Natural killer cell treated with Interleukin-12 subunit alpha and Interleukin-12 subunit beta and Interleukin-15 and Interleukin-18, amount 100 ng/mL, for 72 hours (primary cell): ENCODE measurements around the gene PNMT. TPM values are rescaled to one million over a fixed set of nuclear protein-coding genes. Genes with fewer than 3 reads are reported as not detected.

Experiments used
- ATAC-seq, 2 donors: fragments of 150-1000 bp; cut with Tn5 transposase in 1 of 2; sonication (Bioruptor Pico), chemical (Tn5 transposase) in 1 of 2; 2 replicates each; pipeline ENCODE4 v1.10.0; 2021
- DNase-seq: peaks from one replicate; pipeline ENCODE4 v3.0.0; 2022; ENCODE audit warnings: low spot score
- H3K27ac Mint-ChIP-seq, 2 donors: 1 replicate in 1 of 2; 2 replicates in 1 of 2; pipeline ENCODE4 v1.8.0; 2022; ENCODE audit warnings: mixed read lengths in 2 of 2, mild to moderate bottlenecking in 1 of 2, moderate library complexity in 1 of 2
- H3K27me3 Mint-ChIP-seq, 2 donors: 1 replicate in 1 of 2; 2 replicates in 1 of 2; pipeline ENCODE4 v1.8.0; 2022; ENCODE audit warnings: mixed read lengths in 2 of 2
- H3K36me3 Mint-ChIP-seq: one replicate; pipeline ENCODE4 v1.8.0; 2022; ENCODE audit warnings: mixed read lengths
- H3K4me1 Mint-ChIP-seq, 2 donors: 1 replicate in 1 of 2; 2 replicates in 1 of 2; pipeline ENCODE4 v1.8.0; 2022; ENCODE audit warnings: low read depth in 2 of 2, mixed read lengths in 2 of 2, mild to moderate bottlenecking in 1 of 2
- H3K4me3 Mint-ChIP-seq: one replicate; pipeline ENCODE4 v1.8.0; 2022; ENCODE audit warnings: mixed read lengths
- H3K9me3 Mint-ChIP-seq: 2 replicates; pipeline ENCODE4 v1.8.0; 2022; ENCODE audit warnings: mixed read lengths
- total RNA-seq, 2 donors: library from RNA; stranded (reverse); gene quantifications; one replicate each; pipeline ENCODE4 v1.2.3, GENCODE V29; 2022

Gene PNMT
- total RNA-seq, 2 donors from 2014 or later = not detected

GRCh38 chr17:39716073-39716818 is 48.0 kb downstream of the PNMT start:
- Mint-ChIP-seq H3K4me3 (no peak overlapping the region), H3K36me3 (no peaks in the 10 kb centered on the region), H3K9me3 (no peaks in the 10 kb centered on the region), H3K27me3 (no peaks in the 10 kb centered on the region), H3K4me1 (peaks cover 9 to 11% of the 10 kb centered on the region in 2 donors), H3K27ac (no peak overlapping the region)
- ATAC-seq = no peak
- DNase-seq = no peak

GRCh38 chr17:39716879-39717536 is 48.8 kb downstream of the PNMT start:
- Mint-ChIP-seq H3K27me3 (no peaks in the 10 kb centered on the region), H3K9me3 (no peaks in the 10 kb centered on the region), H3K36me3 (no peaks in the 10 kb centered on the region), H3K27ac (no peak overlapping the region), H3K4me1 (peaks cover 4 to 5% of the 10 kb centered on the region in 2 donors), H3K4me3 (no peak overlapping the region)
- no peak for DNase-seq
- no peak for ATAC-seq

GRCh38 chr17:39717660-39718059 is 49.4 kb downstream of the PNMT start:
- H3K27me3 Mint-ChIP-seq = no peaks in the 10 kb centered on the region
- ATAC-seq = no peak
- no peak overlapping the region for H3K4me3 Mint-ChIP-seq
- peaks cover 4 to 5% of the 10 kb centered on the region in 2 donors for H3K4me1 Mint-ChIP-seq
- no peak for DNase-seq
- H3K27ac Mint-ChIP-seq = no peak overlapping the region
- no peaks in the 10 kb centered on the region for H3K9me3 Mint-ChIP-seq
- H3K36me3 Mint-ChIP-seq = no peaks in the 10 kb centered on the region

GRCh38 chr17:39719563-39720355 is 51.5 kb downstream of the PNMT start:
- no peaks in the 10 kb centered on the region for H3K27me3 Mint-ChIP-seq
- no peaks in the 10 kb centered on the region for H3K36me3 Mint-ChIP-seq
- ATAC-seq = no peak
- no peak overlapping the region for H3K4me3 Mint-ChIP-seq
- H3K9me3 Mint-ChIP-seq = no peaks in the 10 kb centered on the region
- peaks cover 4 to 5% of the 10 kb centered on the region in 2 donors for H3K4me1 Mint-ChIP-seq
- no peak for DNase-seq
- H3K27ac Mint-ChIP-seq = peak overlapping the region in 1 of 2 donors; percentile 14

Other genes starting within 250 kb of the PNMT start
- 10 to 100 TPM; 66.1 to 67.2 TPM for gene MED1, start 217.2 kb upstream of the PNMT start, total RNA-seq
- gene CDK12, start 207.0 kb upstream of the PNMT start, total RNA-seq = 100 to 1,000 TPM in 1 of 2 donors, 10 to 100 TPM in 1; 88.5 to 133 TPM
- not detected for gene NEUROD2, start 60.5 kb upstream of the PNMT start, total RNA-seq
- gene PPP1R1B, start 41.5 kb upstream of the PNMT start, total RNA-seq = not detected
- 100 to 1,000 TPM in 1 of 2 donors, 10 to 100 TPM in 1; 97.9 to 139 TPM for gene STARD3, start 31.3 kb upstream of the PNMT start, total RNA-seq
- gene TCAP, start 3.1 kb upstream of the PNMT start, total RNA-seq = 1 to 10 TPM; 2.1 to 2.5 TPM
- gene PGAP3, start 19.6 kb downstream of the PNMT start, total RNA-seq = 10 to 100 TPM in 1 of 2 donors, 1 to 10 TPM in 1; 8.8 to 13.7 TPM
- 1 to 10 TPM; 3.8 to 9.5 TPM for gene ERBB2, start 31.6 kb downstream of the PNMT start, total RNA-seq
- gene MIEN1, start 62.1 kb downstream of the PNMT start, total RNA-seq = 10 to 100 TPM; 56.3 to 64.6 TPM
- gene GRB7, start 69.5 kb downstream of the PNMT start, total RNA-seq = under 1 TPM in 1 of 2 donors, not detected in 1; 0.36 TPM
- 10 to 100 TPM; 65.5 to 80.9 TPM for gene IKZF3, start 195.9 kb downstream of the PNMT start, total RNA-seq
- gene ZPBP2, start 199.7 kb downstream of the PNMT start, total RNA-seq = not detected